NCI-H524 (cell line): ENCODE results near the gene NECAB2.

ENCODE experiments used
- DNase-seq, 2 experiments: peaks; one replicate each; lab custom pipeline; 2025; lab: John Stamatoyannopoulos, UW

The NECAB2 gene

DNA sequence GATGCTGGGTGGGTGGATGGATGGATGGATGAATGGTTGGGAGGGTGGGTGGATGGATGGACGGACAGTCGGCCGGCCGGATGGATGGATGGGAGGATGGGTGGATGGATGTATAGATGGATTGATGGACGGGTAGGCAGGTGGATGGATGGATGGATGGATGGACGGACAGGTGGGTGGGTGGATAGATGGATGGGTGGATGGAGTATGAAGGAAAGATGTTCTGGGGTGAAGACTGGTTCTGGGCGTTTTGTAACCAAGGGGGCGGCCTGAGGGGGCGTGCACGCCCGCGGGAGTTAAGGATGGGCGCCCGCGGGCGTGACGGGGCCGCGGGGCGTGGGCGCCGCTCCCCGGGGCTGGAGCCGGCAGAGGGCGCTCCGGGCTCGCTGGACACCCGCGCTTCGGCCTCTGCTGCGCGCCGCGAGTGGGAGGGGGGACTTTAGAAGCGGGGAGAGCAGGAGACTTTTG is at the start of gene NECAB2:
TSS of gene NECAB2 (plus strand) at position 407 of the 468 bp plus-strand sequence. CDS start 405 bp downstream, outside the sequence.
- peak in 1 of 2 experiments; percentile 51 for DNase-seq

DNA sequence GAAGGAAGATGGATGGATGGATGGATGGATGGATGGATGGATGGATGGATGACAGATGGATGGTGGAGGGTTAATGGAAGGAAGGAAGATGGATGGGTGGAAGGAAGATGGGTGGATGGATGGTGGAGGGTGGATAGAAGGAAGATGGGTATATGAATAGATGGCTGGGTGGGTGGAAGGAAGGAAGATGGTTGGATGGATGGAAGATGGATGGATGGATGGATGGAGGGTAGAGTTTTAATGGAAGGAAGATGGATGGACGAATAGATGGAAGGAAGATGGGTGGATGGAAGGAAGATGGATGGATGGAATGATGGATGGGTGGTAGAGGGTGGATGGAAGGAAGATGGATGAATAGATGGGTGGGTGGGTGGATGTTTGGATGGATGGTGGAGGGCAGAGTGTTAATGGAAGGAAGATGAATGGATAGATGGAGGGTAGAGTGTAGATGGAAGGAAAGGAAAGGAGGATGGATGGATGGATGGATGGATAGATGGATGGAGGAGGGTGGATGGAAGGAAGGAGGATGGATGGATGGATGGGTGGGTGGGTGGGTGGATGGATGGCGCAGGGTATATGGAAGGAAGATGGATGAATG is 47.1 kb upstream of the NECAB2 start:
- no peak for DNase-seq

DNA sequence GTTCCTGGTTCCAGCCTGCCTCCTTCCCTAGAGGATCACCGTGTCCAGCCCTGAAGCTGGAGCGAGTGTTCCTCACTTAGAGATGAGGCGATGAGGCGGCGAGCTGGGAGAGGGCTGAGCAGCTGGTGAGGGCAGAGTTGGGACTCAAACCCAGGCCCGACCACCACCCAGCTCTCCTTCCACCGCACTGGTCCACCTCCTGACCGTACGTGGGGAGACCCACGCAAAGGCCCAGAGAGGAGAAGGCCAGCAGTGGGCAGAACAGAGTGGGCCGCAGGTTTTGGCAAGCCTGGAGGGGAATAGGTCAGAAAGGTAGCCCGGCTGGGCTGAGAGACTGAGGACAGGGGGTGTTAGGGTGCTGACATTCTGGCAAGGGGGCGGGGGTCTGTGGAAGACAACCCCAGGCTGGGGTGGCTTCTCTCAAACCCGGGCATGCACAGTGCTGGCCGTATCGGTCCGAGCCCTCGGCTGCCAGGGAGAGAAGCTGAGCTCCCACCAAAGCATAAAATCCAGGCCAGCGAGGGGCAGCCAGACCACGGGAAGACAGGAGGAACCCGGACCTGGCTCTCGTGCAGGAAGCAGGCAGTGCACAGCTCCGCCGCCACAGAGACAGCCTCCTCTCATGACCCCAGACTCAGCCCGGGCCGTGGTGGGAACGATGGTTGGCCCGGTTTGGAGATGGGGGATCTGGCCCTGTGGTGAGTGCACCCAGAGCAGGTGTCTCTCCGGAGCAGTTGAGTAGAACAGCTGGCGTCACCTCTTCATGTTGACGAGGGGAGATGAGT is 44.3 kb upstream of the NECAB2 start:
- peak; percentile 87 to 94 for DNase-seq

DNA sequence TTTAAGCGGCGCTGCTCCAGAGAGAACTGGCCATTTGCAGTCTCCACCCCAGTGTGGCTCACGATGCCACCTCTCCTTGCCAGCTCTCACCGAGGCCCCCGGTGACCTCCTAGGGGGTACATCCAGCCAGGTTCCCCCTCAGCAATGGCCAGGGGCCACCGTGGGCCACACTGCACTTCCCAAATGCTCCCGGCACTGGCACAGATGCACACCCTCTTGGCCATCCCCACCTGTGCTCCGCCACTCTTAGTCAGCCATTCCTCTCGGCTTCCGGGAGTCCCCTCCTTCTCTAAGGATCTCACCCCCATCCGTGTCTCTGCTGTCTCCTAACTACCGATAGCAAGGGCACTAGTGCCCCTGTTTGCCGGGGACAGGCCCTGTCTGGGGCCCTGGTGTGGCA is 43.4 kb upstream of the NECAB2 start:
- DNase-seq, result peak in 1 of 2 experiments; percentile 43

DNA sequence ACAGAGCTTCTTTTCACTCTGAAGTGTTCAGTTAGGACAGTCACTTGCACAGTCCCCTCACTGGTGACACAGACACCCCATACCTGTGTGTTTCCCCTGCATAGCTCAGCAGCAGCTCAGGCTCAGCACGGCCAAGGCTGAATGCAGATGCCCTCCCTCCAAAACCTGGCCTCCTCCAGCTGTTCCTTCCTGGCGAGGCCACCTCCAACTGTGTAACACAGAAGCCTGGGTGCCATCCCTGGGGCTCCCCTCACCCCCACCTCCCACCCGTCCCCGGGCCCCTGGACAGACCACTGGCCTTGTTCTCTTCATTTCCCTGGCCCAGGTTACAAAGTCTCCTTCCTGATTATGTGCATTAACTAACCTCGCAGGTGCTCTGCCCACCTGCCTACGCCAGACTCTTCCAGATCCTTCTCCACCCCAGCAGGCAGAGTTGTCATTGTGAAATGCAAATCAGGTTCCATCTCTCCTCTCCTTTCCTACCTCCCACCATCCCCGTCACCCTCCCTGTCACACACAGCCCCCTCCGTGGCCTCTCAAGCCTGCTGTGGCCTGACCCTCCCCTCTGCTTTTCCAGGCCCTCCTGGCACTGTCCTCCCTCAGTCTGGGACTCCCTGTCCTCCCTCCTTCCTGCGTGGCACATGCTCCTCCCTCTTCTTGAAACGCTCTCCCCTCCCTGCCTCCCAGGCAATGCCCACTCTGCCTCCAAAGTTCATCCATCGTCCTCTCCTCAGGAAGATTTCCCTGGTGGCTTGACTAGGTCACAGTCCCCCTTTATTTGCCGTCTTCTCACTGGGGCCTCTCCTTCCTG is 42.7 kb upstream of the NECAB2 start:
- no peak for DNase-seq

DNA sequence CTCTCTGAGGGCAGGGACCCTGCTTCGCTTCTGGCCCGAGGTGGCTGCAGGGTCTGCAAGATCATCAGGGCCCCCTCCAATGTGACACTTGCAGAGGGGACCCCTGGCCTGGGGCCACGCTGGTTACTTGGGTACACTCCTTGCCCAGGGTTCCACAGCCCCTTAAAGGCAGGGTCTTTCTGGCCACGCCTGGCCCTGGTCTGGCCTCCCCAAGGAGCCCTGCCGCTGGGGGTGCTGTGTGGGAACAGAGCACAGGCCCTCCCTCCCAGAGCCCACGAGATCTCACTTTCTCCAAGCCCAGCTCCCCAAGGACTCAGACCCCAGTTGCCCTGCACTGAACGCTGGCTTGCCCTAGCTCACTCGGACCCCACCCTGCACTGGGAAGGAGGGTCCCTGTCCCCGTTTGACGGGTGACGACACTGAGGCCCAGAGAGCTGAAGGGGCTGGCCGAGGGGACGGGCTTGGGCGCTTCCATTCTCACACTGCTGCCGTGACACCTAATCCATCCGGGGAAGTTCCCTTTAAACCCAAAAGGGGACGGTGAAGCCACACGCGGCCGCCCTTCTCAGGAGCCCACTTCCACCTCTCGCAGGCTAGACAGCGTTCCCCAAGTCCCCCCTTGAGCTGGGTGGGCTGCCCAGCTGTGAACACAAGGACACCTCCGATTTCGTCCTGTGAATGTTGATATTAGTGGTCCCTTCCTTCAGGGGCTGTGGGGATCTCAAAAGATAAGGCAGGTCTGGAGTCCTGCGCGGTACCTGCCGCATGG is 41.9 kb upstream of the NECAB2 start:
- DNase-seq, result no peak

DNA sequence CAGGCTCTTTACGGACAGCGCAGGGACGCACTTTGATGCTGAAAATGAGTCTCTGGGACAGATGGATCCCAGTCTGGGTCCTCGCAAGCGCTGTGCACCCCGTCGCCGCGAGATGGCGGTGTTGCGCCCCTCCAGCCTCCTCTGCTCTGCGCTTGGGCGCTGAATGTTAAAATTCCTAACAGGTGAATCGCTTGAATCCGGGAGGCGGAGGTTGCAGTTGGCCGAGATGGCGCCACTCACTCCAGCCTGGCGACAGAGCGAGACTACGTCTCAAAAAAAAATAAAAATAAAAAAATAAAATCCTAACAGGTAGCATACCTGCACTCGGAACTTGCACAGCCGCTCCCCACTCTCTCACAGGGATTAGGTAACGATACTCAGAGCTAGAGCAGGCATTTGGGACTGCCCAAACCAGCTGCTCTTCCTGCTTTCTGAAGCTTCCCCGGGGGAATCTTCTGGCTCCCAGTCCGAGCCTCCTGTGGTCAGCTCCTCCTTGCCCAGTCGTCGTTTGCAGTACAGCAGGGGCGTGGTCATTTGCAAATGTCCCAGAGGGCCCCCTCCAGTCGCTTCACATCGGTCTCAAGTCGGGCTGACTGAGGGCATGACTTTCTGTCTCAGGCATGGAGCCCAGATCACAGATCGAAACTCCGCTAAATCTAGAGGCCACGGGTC is 41.2 kb upstream of the NECAB2 start:
- DNase-seq, result peak; percentile 58 to 80

DNA sequence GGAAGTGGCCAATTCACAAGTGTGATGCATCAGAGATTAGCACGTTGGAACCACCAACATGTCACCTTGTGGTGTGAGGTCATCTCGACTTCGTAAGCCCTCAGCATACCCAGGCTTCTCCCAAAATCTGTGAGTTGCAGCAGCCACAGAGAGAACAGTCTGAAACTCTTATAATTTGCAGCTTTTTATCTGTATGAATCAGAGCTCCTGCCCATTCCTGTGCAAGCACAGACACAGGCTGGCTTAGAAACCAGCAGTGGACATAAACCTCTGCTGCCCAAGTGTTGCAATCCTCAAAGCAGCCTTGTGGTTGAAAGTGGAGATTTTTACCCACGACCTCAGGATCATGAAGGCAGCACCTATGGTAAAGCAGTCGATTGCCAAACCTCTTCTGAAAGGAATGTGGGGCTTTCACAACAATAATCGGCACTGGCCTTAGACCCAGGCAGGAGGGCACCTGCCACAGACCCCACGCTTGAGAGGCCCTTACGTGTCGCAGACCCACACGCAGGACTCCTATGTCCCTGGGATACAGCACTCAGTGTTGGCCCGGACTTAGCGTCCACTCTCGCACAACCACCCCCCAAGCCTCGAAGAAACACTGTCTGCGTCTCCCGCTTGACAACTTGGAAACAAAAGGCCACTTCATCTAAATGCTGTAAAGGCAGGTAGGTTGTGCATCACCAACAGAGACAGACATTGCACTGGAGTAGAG is 39.5 kb upstream of the NECAB2 start:
- DNase-seq, result no peak

DNA sequence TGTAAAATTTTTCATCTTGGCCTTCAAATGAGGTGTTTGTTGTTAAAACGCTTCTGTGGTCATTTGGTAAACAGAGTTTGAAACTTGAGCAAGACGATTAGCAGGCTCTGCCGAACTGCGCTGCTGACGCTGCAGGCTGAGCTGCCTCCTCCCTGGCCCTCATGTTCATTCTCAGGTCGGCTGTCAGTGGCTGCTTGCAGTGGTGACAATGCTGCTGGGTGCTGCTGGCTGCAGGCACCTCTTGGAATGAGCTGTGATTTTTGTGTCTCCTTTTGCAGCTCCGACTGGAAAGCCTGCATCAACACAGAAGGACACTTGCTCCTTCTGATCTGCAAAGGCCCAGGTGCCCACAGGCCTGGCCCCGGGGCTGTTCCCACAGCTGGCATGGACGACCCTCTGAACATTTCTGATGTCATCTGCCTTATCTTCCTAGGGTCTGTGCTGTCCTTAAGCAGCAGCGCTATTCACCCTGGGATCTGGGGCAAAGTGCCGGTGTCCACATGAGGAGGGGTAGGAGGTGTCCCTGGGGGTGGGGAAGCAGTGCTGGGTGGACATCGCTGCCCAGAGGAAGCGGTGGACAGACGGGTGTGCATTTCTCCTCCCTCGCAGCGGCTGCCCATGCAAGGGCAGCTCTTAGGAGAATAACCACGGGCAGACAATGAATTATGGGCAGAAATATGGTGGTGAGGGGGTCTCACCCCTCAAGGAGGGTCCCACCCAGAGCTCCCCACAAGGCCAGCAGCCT is 38.1 kb upstream of the NECAB2 start:
- DNase-seq, result no peak

DNA sequence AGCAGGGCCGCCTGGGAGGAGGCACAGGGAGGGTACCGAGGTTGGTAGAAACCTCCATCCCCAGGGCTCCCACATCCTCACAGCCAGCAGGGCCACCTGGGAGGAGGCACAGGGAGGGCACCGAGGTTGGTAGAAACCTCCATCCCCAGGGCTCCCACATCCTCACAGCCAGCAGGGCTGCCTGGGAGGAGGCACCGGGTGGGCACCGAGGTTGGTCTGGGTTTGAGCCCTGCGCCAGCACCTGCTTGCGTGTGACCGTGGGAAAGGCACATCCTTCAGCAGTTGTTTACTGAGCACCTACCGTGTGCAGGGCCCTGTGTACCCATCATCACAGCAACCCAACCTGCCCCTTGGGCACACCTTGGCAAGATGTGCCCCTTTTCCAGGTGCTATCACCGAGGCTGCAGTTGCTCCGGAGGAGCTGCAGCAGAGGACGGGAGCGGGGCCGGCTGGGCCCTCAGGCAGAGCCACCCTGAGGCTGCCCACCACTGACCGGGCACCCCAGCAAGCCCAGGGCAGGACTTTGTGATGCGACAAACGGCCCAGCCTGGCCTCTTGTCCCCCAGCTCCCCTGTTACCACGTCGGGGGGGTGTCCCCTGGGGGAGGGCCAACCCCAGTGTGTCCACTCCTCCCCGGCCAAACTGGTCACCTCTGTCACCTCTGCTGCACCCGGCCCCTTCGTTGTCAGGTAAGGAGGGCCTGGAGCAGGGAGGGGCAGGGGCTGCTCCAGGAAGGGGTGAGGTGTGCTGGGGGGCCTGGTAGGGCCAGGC is 37.1 kb upstream of the NECAB2 start:
- DNase-seq, result no peak

DNA sequence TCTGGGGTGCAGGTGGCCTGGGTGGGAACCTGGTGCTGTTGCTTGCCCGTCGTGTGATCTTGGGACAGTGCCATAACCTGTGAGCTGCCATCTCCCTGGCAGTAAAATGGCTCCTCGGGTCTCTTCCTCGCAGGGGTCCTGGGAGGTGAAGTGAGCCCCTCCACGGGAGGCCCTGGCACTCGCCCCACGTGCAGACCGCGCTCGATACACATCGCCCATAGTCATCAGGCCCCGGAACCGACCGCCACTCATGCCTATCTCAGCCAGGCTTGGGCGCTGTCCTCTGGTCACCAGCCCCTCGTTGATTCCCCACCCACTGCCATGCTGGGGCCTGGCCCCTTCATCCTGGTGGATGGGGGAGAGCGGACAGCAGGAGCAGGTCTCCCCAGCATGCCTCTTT is 36.5 kb upstream of the NECAB2 start:
- DNase-seq, result no peak

DNA sequence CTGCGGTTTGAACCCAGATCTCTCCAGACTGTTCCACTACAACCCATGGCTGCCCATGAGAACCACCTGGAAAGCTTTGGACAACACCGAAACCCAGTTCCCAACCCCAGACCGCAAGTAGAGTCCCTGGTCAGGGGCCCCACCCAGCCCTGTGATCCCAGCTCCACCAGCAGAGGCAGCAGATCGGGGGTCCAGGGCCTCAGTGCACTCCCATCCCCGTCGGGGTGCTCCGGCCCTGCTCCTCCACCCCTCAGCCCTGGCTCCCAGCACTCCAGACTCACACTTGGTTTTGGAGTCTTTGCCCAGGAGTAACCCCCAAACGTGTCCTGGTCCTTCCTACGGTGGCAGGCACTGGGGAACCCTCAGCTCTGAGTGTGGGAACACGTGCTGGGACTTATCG is 35.7 kb upstream of the NECAB2 start:
- DNase-seq, result no peak

DNA sequence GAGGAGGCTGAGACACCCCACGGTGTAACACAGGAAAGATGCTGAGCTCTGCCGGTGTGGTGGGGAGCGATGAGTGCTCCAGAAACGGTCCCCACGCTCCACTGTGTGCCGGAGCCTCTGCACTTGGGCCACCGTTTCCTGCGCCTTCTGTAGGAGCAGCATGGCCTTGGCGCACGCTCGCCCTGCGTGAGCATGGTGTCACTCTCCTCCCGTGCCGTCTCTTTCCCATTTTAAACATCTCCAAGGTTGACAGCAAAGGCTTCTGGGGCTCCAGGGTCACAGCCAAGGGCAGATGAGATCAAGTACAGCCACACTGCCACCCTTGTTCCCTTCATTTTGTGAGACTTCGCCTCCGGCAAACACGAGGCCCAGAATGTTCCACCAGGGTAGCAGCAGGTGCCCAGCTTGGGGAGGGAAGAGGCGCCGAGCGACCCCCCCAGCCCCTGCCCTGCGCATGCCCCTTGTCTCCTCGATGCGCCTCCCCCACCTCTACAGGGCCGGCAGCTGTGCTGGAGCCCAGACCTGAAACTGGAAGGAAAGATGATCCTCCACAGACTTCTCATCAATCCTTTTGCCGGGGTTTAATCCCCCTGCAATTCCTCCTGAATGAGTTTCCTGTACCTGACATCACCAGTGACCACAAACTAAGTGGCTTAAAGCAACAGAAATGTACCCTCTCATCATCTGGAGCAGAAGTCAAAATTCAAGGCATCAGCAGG is 34.9 kb upstream of the NECAB2 start:
- DNase-seq, result peak; percentile 51 to 87

DNA sequence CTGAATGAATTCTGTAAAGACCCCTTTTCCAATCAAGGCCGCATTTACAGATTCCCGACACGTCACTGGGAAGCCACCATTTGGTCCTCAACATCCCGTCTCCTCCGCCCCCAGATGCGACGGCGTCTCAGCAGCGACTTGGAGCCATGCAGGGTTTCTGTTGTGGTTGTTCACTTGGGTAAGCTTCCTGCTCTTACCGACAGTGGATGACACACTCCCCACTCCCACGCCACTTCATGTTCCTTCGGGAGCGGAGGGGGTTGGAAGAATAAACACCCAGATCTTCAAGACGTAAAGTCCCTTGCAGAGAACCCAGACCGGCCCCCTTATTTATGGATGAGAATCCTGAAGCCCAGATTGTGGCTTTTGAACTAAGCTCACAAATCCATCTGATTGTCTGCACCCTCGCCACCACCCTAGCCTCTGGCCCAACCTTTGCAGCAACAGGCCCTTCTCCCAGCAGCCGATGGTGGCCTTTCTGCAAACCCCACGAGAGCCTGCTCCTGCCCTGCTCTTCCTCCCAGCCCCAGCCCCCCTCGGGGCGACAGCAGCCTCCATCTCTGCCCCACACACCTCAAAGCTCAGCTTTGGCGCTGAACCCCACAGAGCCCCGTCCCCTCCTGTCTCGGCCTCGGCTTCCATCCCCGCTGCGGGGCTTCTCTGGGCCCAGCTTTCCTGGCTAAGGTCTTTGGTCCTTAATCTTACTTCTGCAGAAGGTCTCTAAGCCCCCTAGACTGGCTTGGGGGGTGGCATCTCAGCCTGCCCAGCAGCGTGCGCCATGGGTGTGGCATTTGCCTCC is 34.0 kb upstream of the NECAB2 start:
- DNase-seq, result no peak

DNA sequence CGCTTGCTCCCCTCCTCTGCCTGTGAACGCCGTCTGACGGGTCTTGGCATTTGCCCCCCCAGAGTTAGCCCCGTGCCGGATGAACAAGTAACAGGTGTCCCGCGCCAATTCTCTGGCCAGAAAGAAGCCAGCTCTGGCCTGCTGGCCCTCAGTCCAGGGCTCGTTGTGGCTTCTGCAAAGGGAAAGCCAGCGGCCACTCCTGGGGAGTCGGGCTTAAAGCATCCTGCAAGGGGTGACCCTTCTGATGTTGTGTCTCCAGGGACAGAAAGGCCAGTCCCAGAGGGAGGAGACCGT is 33.4 kb upstream of the NECAB2 start:
- DNase-seq, result no peak

DNA sequence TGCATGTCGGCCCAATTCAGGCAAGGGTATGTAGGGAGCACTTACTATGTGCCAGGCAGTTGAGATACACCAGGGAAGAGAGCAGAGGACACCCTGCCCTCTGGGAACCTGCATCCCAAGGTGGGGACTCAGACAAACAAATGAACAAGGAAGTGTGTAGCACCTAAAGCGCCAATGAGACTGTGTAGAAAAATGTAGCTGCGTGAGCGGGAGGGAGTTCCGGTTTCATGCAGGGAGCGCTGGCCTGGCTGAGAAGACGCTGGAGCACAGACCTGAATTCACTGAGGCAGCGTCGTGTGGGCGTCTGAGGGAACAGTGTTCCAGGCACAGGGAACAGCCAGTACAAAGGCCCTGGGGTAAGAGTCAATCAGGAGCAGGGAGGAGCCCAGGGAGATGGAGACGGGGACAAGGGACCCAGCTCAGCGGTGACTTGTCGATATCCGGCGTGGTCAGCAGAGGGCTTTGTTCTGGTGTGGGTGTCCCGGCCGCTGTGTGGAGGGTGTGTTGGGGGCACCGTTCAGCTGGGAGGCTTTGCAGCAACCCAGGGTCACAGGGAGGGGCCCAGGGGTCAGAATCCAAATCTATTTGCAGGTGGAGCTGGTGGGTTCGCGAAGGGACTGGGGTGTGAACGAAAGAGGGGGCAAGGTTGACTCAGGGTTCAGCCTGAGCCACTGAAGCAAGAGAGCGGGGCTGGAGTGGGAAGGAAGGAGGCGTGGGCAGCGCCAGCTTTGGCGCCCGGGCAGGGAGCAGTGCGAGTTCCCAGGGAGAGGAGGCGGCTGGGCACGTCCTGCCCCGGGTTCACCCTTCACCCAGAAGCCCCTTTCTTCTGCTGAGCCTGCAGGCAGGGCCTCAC is 32.8 kb upstream of the NECAB2 start:
- no peak for DNase-seq

DNA sequence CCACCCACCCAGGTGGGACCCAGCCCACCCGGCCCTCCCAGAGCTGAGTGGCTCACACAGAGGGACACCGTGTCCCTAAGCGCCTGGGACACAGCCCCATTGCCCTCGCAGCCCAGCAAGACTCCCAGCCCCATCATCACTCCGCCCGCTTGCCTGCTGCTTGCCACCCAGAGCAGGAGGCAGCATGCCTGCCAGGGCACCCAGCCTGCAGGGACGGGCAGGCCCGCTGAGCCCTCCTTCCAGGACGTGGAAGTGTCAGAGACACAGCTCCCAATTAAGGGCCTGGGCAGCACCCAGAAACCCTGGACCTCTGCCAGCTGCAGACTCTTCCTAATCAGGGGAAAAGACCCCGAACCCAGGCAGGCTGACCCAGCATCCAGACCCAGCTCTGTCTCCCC is 32.2 kb upstream of the NECAB2 start:
- DNase-seq, result no peak
